Uterus (tissue), 2 donors: Measurements from ENCODE around the gene P2RY4.

Source experiments
- POLR2A ChIP-seq, 2 donors: fragments of 450-650 bp; IDR thresholded peaks; one replicate each; pipeline ENCODE4 v1.6.1; 2016; ENCODE audit warnings: antibody characterized with exemption in 2 of 2, mild to moderate bottlenecking in 1 of 2, moderate library complexity in 1 of 2
- TF ChIP-seq, protein P1 (sequence below), 4 experiments: fragments of 200-600 bp in 2 of 4; fragments of 450-650 bp in 2 of 4; sonication (generic) in 2 of 4; IDR thresholded peaks; one replicate each; pipeline ENCODE4 v1.5.1; 2016 to 2019; ENCODE audit warnings: antibody characterized with exemption in 4 of 4, mild to moderate bottlenecking in 2 of 4, moderate library complexity in 1 of 4

DNA sequence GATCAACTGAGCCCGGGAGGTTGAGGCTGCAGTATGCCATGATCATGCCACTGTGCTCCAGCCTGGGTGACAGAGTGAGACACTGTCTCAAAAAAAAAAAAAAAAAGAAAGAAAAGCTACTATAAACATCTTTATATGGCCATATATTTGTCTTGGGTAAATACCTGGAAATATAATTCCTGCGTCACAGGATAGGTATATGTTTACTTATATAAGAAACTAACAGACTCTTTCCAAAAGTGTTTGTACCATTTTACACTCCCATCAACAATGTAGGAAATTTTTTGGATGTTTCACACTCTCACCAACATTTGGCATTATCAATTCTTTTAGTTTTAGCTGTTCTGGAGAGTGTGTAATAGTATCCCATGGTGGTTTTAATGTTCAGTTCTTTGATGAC, 12.8 kb downstream of the P2RY4 start:
- TF ChIP-seq, protein P1, sequence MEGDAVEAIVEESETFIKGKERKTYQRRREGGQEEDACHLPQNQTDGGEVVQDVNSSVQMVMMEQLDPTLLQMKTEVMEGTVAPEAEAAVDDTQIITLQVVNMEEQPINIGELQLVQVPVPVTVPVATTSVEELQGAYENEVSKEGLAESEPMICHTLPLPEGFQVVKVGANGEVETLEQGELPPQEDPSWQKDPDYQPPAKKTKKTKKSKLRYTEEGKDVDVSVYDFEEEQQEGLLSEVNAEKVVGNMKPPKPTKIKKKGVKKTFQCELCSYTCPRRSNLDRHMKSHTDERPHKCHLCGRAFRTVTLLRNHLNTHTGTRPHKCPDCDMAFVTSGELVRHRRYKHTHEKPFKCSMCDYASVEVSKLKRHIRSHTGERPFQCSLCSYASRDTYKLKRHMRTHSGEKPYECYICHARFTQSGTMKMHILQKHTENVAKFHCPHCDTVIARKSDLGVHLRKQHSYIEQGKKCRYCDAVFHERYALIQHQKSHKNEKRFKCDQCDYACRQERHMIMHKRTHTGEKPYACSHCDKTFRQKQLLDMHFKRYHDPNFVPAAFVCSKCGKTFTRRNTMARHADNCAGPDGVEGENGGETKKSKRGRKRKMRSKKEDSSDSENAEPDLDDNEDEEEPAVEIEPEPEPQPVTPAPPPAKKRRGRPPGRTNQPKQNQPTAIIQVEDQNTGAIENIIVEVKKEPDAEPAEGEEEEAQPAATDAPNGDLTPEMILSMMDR (IDR thresholded peaks at IDR 0.05), result no peak
- no peak for TF ChIP-seq POLR2A (IDR thresholded peaks at IDR 0.05)
